SH-SY5Y (cell line): ENCODE data around the gene MCM7.

Experiments
- GATA2 ChIP-seq: IDR thresholded peaks from 2 replicates; pipeline ENCODE4 v1.6.1; 2011; ENCODE audit warnings: mild to moderate bottlenecking, low read depth, low read length
- GATA3 ChIP-seq: IDR thresholded peaks from 2 replicates; pipeline ENCODE4 v1.6.1; 2011; ENCODE audit warnings: low read depth, mild to moderate bottlenecking, low read length, moderate library complexity

GRCh38 chr7:100130608-100131453 lies 29.6 kb upstream of the MCM7 start:
- TF ChIP-seq GATA2, result no peak
- TF ChIP-seq GATA3, result no peak
